Measurements from ENCODE around the gene JADE1. TPM values are rescaled to one million over a fixed set of nuclear protein-coding genes. Genes with fewer than 3 reads are reported as not detected.

JADE1 gene
- total and polyA plus RNA-seq, 4 donors = 5.0 to 17.6 (median 10.5) TPM

DNA sequence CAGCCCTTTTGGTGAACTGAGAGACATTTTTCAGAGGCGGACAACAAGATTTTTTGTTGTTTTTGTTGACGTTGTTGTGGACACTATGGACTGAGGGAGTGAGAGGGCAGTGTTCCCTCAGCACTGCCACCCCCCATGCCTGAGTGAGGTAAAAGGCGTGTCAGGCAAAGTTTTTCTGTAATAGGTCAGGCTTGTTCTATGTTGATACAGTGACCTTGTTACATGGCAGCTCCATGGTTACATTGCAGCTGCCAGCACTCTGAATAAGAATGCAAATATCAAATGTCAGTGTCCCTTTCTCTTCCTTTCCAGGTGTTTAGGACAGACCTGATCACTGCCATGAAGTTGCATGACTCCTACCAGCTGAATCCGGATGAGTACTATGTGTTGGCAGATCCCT lies 36.6 kb downstream of the JADE1 start:
- no peak for DNase-seq (ENCODE audit: low spot score)
- Histone ChIP-seq H3K4me1 (ENCODE audit: control insufficient read depth in 4 of 4, insufficient read depth in 4 of 4, low read length in 3 of 4) (peaks cover 3 to 18% (median 7%) of the 10 kb centered on the region in 4 donors), H3K27me3 (ENCODE audit: control insufficient read depth in 4 of 4, insufficient read depth in 4 of 4, low read length in 3 of 4) (no peaks in the 10 kb centered on the region), H3K4me3 (ENCODE audit: low read depth in 1 of 3, low read length in 3 of 3) (no peak overlapping the region), H3K9me3 (ENCODE audit: control insufficient read depth in 4 of 4, low read length in 3 of 4) (no peaks in the 10 kb centered on the region), H3K36me3 (ENCODE audit: control insufficient read depth in 4 of 4, insufficient read depth in 3 of 4, low read depth in 1 of 4, low read length in 3 of 4) (peaks cover 2 to 52% (median 24%) of the 10 kb centered on the region in 4 donors), H3K9ac (ENCODE audit: low read depth in 1 of 2, low read length in 2 of 2) (no peak overlapping the region), H3K27ac (ENCODE audit: low read depth in 1 of 2, low read length in 2 of 2) (peak overlapping the region in 1 of 2 donors; percentile 20)
- TF ChIP-seq RXRA (IDR thresholded peaks at IDR 0.05) = peak in 1 of 2 donors; percentile 46
- TF ChIP-seq YY1 (IDR thresholded peaks at IDR 0.05) = no peak
- TF ChIP-seq, protein P1, sequence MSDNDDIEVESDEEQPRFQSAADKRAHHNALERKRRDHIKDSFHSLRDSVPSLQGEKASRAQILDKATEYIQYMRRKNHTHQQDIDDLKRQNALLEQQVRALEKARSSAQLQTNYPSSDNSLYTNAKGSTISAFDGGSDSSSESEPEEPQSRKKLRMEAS (IDR thresholded peaks at IDR 0.05) = no peak
- no peak for TF ChIP-seq TAF1 (conservative IDR thresholded peaks at IDR 0.05)
- peak; percentile 25 for TF ChIP-seq FOXA1 (IDR thresholded peaks at IDR 0.05)
- TF ChIP-seq, protein P2, sequence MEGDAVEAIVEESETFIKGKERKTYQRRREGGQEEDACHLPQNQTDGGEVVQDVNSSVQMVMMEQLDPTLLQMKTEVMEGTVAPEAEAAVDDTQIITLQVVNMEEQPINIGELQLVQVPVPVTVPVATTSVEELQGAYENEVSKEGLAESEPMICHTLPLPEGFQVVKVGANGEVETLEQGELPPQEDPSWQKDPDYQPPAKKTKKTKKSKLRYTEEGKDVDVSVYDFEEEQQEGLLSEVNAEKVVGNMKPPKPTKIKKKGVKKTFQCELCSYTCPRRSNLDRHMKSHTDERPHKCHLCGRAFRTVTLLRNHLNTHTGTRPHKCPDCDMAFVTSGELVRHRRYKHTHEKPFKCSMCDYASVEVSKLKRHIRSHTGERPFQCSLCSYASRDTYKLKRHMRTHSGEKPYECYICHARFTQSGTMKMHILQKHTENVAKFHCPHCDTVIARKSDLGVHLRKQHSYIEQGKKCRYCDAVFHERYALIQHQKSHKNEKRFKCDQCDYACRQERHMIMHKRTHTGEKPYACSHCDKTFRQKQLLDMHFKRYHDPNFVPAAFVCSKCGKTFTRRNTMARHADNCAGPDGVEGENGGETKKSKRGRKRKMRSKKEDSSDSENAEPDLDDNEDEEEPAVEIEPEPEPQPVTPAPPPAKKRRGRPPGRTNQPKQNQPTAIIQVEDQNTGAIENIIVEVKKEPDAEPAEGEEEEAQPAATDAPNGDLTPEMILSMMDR (IDR thresholded peaks at IDR 0.05; ENCODE audit: low read depth, low read length, missing input control) = no peak
- TF ChIP-seq HNF4A (conservative IDR thresholded peaks at IDR 0.05) = peak; percentile 59 to 65
- TF ChIP-seq SP1 (IDR thresholded peaks at IDR 0.05) = no peak
- TF ChIP-seq, protein P3, sequence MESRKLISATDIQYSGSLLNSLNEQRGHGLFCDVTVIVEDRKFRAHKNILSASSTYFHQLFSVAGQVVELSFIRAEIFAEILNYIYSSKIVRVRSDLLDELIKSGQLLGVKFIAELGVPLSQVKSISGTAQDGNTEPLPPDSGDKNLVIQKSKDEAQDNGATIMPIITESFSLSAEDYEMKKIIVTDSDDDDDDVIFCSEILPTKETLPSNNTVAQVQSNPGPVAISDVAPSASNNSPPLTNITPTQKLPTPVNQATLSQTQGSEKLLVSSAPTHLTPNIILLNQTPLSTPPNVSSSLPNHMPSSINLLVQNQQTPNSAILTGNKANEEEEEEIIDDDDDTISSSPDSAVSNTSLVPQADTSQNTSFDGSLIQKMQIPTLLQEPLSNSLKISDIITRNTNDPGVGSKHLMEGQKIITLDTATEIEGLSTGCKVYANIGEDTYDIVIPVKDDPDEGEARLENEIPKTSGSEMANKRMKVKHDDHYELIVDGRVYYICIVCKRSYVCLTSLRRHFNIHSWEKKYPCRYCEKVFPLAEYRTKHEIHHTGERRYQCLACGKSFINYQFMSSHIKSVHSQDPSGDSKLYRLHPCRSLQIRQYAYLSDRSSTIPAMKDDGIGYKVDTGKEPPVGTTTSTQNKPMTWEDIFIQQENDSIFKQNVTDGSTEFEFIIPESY (IDR thresholded peaks at IDR 0.05) = no peak
- TF ChIP-seq RAD21 (IDR thresholded peaks at IDR 0.05) = no peak
- TF ChIP-seq NR2F2 (IDR thresholded peaks at IDR 0.05) = no peak
- TF ChIP-seq JUND (IDR thresholded peaks at IDR 0.05) = no peak
- TF ChIP-seq HNF4G (IDR thresholded peaks at IDR 0.05) = no peak
- TF ChIP-seq EGR1 (IDR thresholded peaks at IDR 0.05; ENCODE audit: low read depth in 2 of 2) = no peak
- TF ChIP-seq, protein P4, sequence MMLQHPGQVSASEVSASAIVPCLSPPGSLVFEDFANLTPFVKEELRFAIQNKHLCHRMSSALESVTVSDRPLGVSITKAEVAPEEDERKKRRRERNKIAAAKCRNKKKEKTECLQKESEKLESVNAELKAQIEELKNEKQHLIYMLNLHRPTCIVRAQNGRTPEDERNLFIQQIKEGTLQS (IDR thresholded peaks at IDR 0.05) = no peak
- no peak for TF ChIP-seq GABPA (IDR thresholded peaks at IDR 0.05 in 1 of 2, conservative IDR thresholded peaks at IDR 0.05 in 1 of 2)
- TF ChIP-seq REST (IDR thresholded peaks at IDR 0.05) = no peak
- TF ChIP-seq FOXA2 (IDR thresholded peaks at IDR 0.05) = peak; percentile 61
- 72% methylated on average over 4 of the region's 4 CpGs for WGBS
